GM18909 (cell line): ENCODE data around the gene ABCA4.
"Not testable (repeated sequence)": the region's sequence is repeated elsewhere in the genome, so short reads cannot be mapped to it uniquely, and the experiment has no call there.

Experiments used
- ATAC-seq: cut with Tn5 transposase; IDR thresholded peaks from one replicate; pipeline ENCODE4 v1.9.1; 2021; ENCODE audit warnings: mild to moderate bottlenecking; ENCODE audit not compliant: unreplicated experiment, poor library complexity

Gene ABCA4

GRCh38 chr1:93960641-93961147 lies 160.3 kb downstream of the ABCA4 start:
- no peak for ATAC-seq

GRCh38 chr1:93959413-93959812 lies 161.5 kb downstream of the ABCA4 start:
- ATAC-seq, result no peak

- no peak for ATAC-seq
These were observed 162.2 kb downstream of the ABCA4 start for GRCh38 chr1:93958726-93959100.

- no peak for ATAC-seq
These were observed 162.8 kb downstream of the ABCA4 start for GRCh38 chr1:93958032-93958725.

GRCh38 chr1:93955765-93956164 lies 165.2 kb downstream of the ABCA4 start:
- ATAC-seq, result no peak

GRCh38 chr1:93947002-93947686 lies 173.8 kb downstream of the ABCA4 start:
- ATAC-seq, result not testable (repeated sequence)
